T-cell (primary cell): Measurements from ENCODE around the gene HOXC10. TPM values are rescaled to one million over a fixed set of nuclear protein-coding genes. Genes with fewer than 3 reads are reported as not detected.

Experiments
- ATAC-seq, 4 experiments: fragments of 200-7000 bp in 3 of 4; fragments of 150-1000 bp in 1 of 4; cut with Tn5 transposase; replicated peaks in 1 of 4; 1 replicate in 3 of 4; 2 replicates in 1 of 4; pipeline ENCODE4 v1.10.0; 2021; ENCODE audit warnings: moderate library complexity in 3 of 4, mild to moderate bottlenecking in 2 of 4, moderate number of reproducible peaks in 1 of 4
- CTCF ChIA-PET, 2 donors: fragments of 300-600 bp; sonication (Branson Sonifier 250); formaldehyde crosslinking; loops; one replicate each; lab custom pipeline; 2022; ENCODE audit warnings: antibody characterized with exemption in 2 of 2; lab: Charles Lee
- POLR2A ChIA-PET, 2 donors: fragments of 300-600 bp; sonication (Branson Sonifier 250); formaldehyde crosslinking; loops; one replicate each; lab custom pipeline; 2022; ENCODE audit warnings: antibody characterized with exemption in 2 of 2; lab: Charles Lee
- DNase-seq, 35 experiments: peaks; one replicate each; pipeline versions ENCODE4 v3.0.0 to v3.0.0-alpha.2; 2013 to 2023
- H3K27ac ChIP-seq: one replicate; pipeline ENCODE4 v1.5.1; 2013; ENCODE audit warnings: low read length
- H3K27me3 ChIP-seq, 2 experiments: replicated peaks in 1 of 2; 1 replicate in 1 of 2; 2 replicates in 1 of 2; pipeline versions ENCODE4 v1.6.1 to v1.7.0; 2013; ENCODE audit warnings: low read length in 1 of 2, mixed read lengths in 1 of 2; ENCODE audit not compliant: control insufficient read depth in 2 of 2, insufficient read depth in 2 of 2; ENCODE audit errors: extremely low read depth in 1 of 2
- H3K36me3 ChIP-seq, 2 donors: 1 replicate in 1 of 2; 2 replicates in 1 of 2; pipeline versions ENCODE4 v1.6.1 to v1.7.0; 2013; ENCODE audit warnings: low read length in 1 of 2; ENCODE audit not compliant: control insufficient read depth in 2 of 2, insufficient read depth in 1 of 2; ENCODE audit errors: extremely low read depth in 1 of 2
- H3K4me1 ChIP-seq, 2 experiments: 1 replicate in 1 of 2; 2 replicates in 1 of 2; pipeline versions ENCODE4 v1.6.1 to v1.7.0; 2013; ENCODE audit warnings: low read length in 2 of 2, mixed read lengths in 1 of 2; ENCODE audit not compliant: insufficient read depth in 2 of 2, control insufficient read depth in 1 of 2; ENCODE audit errors: extremely low read depth in 1 of 2
- H3K4me3 ChIP-seq, 2 donors: 1 replicate in 1 of 2; 2 replicates in 1 of 2; pipeline versions ENCODE4 v1.5.1 to v1.7.0; 2013; ENCODE audit warnings: mild to moderate bottlenecking in 2 of 2, low read length in 1 of 2, moderate library complexity in 1 of 2; ENCODE audit not compliant: control insufficient read depth in 1 of 2; ENCODE audit errors: extremely low read depth in 1 of 2
- H3K9me3 ChIP-seq: 2 replicates; pipeline ENCODE4 v1.7.0; 2013
- H3K27ac Mint-ChIP-seq, 2 donors: one replicate each; pipeline ENCODE4 v1.8.0; 2020 to 2021; ENCODE audit warnings: mild to moderate bottlenecking in 2 of 2, mixed read lengths in 2 of 2
- H3K27me3 Mint-ChIP-seq, 2 donors: one replicate each; pipeline ENCODE4 v1.8.0; 2021 to 2022; ENCODE audit warnings: mixed read lengths in 2 of 2
- H3K36me3 Mint-ChIP-seq: one replicate; pipeline ENCODE4 v1.8.0; 2021; ENCODE audit warnings: mixed read lengths
- H3K4me1 Mint-ChIP-seq, 3 donors: one replicate each; pipeline ENCODE4 v1.8.0; 2020 to 2022; ENCODE audit warnings: mixed read lengths in 3 of 3, mild to moderate bottlenecking in 1 of 3
- H3K4me3 Mint-ChIP-seq, 3 donors: one replicate each; pipeline ENCODE4 v1.8.0; 2020 to 2022; ENCODE audit warnings: mild to moderate bottlenecking in 3 of 3, mixed read lengths in 3 of 3, moderate library complexity in 3 of 3
- H3K9me3 Mint-ChIP-seq, 3 donors: one replicate each; pipeline ENCODE4 v1.8.0; 2020 to 2022; ENCODE audit warnings: mixed read lengths in 3 of 3
- WGBS: methylation state at CpG from one replicate; pipeline ENCODE4 v1.1.5; 2013; ENCODE audit warnings: missing lambda C conversion rate; ENCODE audit not compliant: insufficient coverage; 5-methylcytosine and 5-hydroxymethylcytosine counted together
- total RNA-seq, 35 experiments: library from RNA in 6 of 35; stranded (reverse) in 6 of 35; fragments of 120-200 nt in 1 of 35; gene quantifications; one replicate each; pipeline versions ENCODE4 v1.2.1 to v1.2.4 and lab custom pipeline; 2013 to 2026

HOXC10 gene
- total RNA-seq, 5 donors from 2014 or later (not counting 1 experiment from before 2014, with no cell fraction given), result 0.30 TPM; not detected in 4

GRCh38 chr12:53959314-53959713, 25.6 kb upstream of the HOXC10 start:
- no peak overlapping the region for H3K27ac ChIP-seq
- POLR2A ChIA-PET, result no interaction called here
- ATAC-seq (no peak), DNase-seq (no peak)
- Mint-ChIP-seq H3K36me3 (no peaks in the 10 kb centered on the region), H3K4me1 (peaks cover 30 to 40% (median 32%) of the 10 kb centered on the region in 3 donors), H3K4me3 (no peak overlapping the region), H3K27me3 (peaks cover 73 to 81% of the 10 kb centered on the region in 2 donors), H3K27ac (no peak overlapping the region), H3K9me3 (peaks cover 0 to 4% (median 0%) of the 10 kb centered on the region in 3 donors)
- 16% methylated on average over 3 of the region's 4 CpGs for WGBS
- H3K4me3 ChIP-seq, result no peak overlapping the region
- peaks cover 0 to 43% of the 10 kb centered on the region in 2 experiments for H3K4me1 ChIP-seq
- no peaks in the 10 kb centered on the region for H3K9me3 ChIP-seq
- peaks cover 27 to 91% of the 10 kb centered on the region in 2 experiments for H3K27me3 ChIP-seq
- H3K36me3 ChIP-seq, result no peaks in the 10 kb centered on the region
- CTCF ChIA-PET, result interaction anchor here (0.7 to 0.9 kb wide), 2 partner anchors 119 to 249 kb away, joined by 3 read pairs; no protein-coding TSS in a partner anchor

- peaks cover 83 to 86% of the 10 kb centered on the region in 2 donors for H3K27me3 Mint-ChIP-seq
- Histone ChIP-seq H3K27me3 (peaks cover 35 to 91% of the 10 kb centered on the region in 2 experiments), H3K36me3 (no peaks in the 10 kb centered on the region), H3K27ac (no peak overlapping the region), H3K4me3 (no peak overlapping the region), H3K9me3 (no peaks in the 10 kb centered on the region), H3K4me1 (peaks cover 0 to 42% of the 10 kb centered on the region in 2 experiments)
- H3K9me3 Mint-ChIP-seq, result peaks cover 0 to 4% (median 0%) of the 10 kb centered on the region in 3 donors
- POLR2A ChIA-PET, result no interaction called here
- H3K36me3 Mint-ChIP-seq, result no peaks in the 10 kb centered on the region
- 2% methylated on average over 29 of the region's 39 CpGs for WGBS
- ATAC-seq, result no peak
- no peak for DNase-seq
- H3K27ac Mint-ChIP-seq, result peak overlapping the region in 1 of 2 donors; percentile 26
- peaks cover 39 to 48% (median 41%) of the 10 kb centered on the region in 3 donors for H3K4me1 Mint-ChIP-seq
- no peak overlapping the region for H3K4me3 Mint-ChIP-seq
- CTCF ChIA-PET, result no interaction called here
Observed at GRCh38 chr12:53960187-53961024, 24.5 kb upstream of the HOXC10 start.

GRCh38 chr12:53961025-53961761, 23.8 kb upstream of the HOXC10 start:
- ATAC-seq (no peak), DNase-seq (no peak)
- 7% methylated on average over 72 of the region's 72 CpGs for WGBS
- H3K27me3 ChIP-seq, result peaks cover 35 to 91% of the 10 kb centered on the region in 2 experiments
- H3K36me3 ChIP-seq, result no peaks in the 10 kb centered on the region
- no peak overlapping the region for H3K27ac ChIP-seq
- H3K4me1 Mint-ChIP-seq, result peaks cover 36 to 46% (median 42%) of the 10 kb centered on the region in 3 donors
- ChIA-PET POLR2A (no interaction called here), CTCF (interaction anchor here in 1 of 2 donors (1.3 kb wide), 1 partner anchor 44 kb away, joined by 4 read pairs; no protein-coding TSS in a partner anchor)
- H3K4me3 Mint-ChIP-seq, result no peak overlapping the region
- H3K9me3 Mint-ChIP-seq, result peaks cover 0 to 4% (median 0%) of the 10 kb centered on the region in 3 donors
- peaks cover 0 to 43% of the 10 kb centered on the region in 2 experiments for H3K4me1 ChIP-seq
- H3K9me3 ChIP-seq, result no peaks in the 10 kb centered on the region
- H3K27ac Mint-ChIP-seq, result no peak overlapping the region
- no peak overlapping the region for H3K4me3 ChIP-seq
- H3K36me3 Mint-ChIP-seq, result no peaks in the 10 kb centered on the region
- H3K27me3 Mint-ChIP-seq, result peaks cover 84 to 86% of the 10 kb centered on the region in 2 donors

- peak overlapping the region in 1 of 3 donors; percentile 55 for H3K4me3 Mint-ChIP-seq
- peaks cover 35 to 91% of the 10 kb centered on the region in 2 experiments for H3K27me3 ChIP-seq
- no peaks in the 10 kb centered on the region for H3K9me3 ChIP-seq
- H3K4me3 ChIP-seq, result no peak overlapping the region
- H3K27me3 Mint-ChIP-seq, result peaks cover 83 to 88% of the 10 kb centered on the region in 2 donors
- ATAC-seq (no peak), DNase-seq (no peak)
- POLR2A ChIA-PET, result no interaction called here
- H3K27ac Mint-ChIP-seq, result peak overlapping the region in 1 of 2 donors; percentile 17
- no peak overlapping the region for H3K27ac ChIP-seq
- peaks cover 0 to 4% (median 0%) of the 10 kb centered on the region in 3 donors for H3K9me3 Mint-ChIP-seq
- CTCF ChIA-PET, result no interaction called here
- H3K36me3 Mint-ChIP-seq, result no peaks in the 10 kb centered on the region
- H3K36me3 ChIP-seq, result no peaks in the 10 kb centered on the region
- peaks cover 0 to 43% of the 10 kb centered on the region in 2 experiments for H3K4me1 ChIP-seq
- H3K4me1 Mint-ChIP-seq, result peaks cover 37 to 44% (median 43%) of the 10 kb centered on the region in 3 donors
- WGBS, result 44% methylated on average over 4 of the region's 7 CpGs
Observed at GRCh38 chr12:53963005-53963404, 21.9 kb upstream of the HOXC10 start.

- ChIA-PET POLR2A (interaction anchor here in 1 of 2 donors (0.6 kb wide), 1 partner anchor 29 kb away, joined by 3 read pairs; no protein-coding TSS in a partner anchor), CTCF (no interaction called here)
- WGBS, result 13% methylated on average over 31 of the region's 38 CpGs
- DNase-seq (no peak), ATAC-seq (no peak)
- Histone ChIP-seq H3K27ac (no peak overlapping the region), H3K27me3 (peaks cover 33 to 91% of the 10 kb centered on the region in 2 experiments), H3K4me1 (peaks cover 0 to 43% of the 10 kb centered on the region in 2 experiments), H3K36me3 (no peaks in the 10 kb centered on the region), H3K4me3 (no peak overlapping the region), H3K9me3 (no peaks in the 10 kb centered on the region)
- peaks cover 0 to 4% (median 0%) of the 10 kb centered on the region in 3 donors for H3K9me3 Mint-ChIP-seq
- H3K4me1 Mint-ChIP-seq, result peaks cover 40 to 44% (median 40%) of the 10 kb centered on the region in 3 donors
- peak overlapping the region in 1 of 3 donors; percentile 55 for H3K4me3 Mint-ChIP-seq
- no peaks in the 10 kb centered on the region for H3K36me3 Mint-ChIP-seq
- peaks cover 83 to 88% of the 10 kb centered on the region in 2 donors for H3K27me3 Mint-ChIP-seq
- peak overlapping the region in 1 of 2 donors; percentile 17 for H3K27ac Mint-ChIP-seq
Observed at GRCh38 chr12:53963434-53964314, 21.3 kb upstream of the HOXC10 start.
